ENCODE measurements around the gene CD47.

DNA sequence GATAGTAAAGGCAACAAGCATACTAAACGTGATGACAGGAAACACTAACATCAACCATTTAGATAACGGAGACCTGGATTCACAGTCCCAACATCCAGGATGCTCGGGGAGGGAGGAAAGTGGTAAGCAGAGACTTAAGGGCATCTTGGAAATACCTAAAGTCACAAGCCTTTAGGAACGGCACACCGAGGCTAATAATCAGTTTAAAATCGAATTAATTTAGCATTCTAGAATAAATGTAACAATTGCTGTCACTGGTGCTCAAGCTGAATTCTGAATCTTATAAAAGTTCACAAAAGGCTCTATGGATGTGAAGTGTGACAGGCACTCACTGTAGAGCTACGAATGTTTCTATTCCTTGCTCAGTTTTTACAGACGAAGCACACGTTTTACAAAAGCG lies 1.3 kb downstream of the CD47 start:
- TF ChIP-seq POLR2AphosphoS5 (IDR thresholded peaks at IDR 0.05; ENCODE audit: borderline replicate concordance, low read depth, low read length) (no peak), EZH2 (IDR thresholded peaks at IDR 0.05) (no peak), FOXP2 (optimal IDR thresholded peaks at IDR 0.05; ENCODE audit: control extremely low read depth, extremely low read length, insufficient read depth) (no peak)
